Measurements from ENCODE around the gene PLK5.
"Not testable (repeated sequence)": the region's sequence is repeated elsewhere in the genome, so short reads cannot be mapped to it uniquely, and the experiment has no call there.

Gene PLK5

DNA sequence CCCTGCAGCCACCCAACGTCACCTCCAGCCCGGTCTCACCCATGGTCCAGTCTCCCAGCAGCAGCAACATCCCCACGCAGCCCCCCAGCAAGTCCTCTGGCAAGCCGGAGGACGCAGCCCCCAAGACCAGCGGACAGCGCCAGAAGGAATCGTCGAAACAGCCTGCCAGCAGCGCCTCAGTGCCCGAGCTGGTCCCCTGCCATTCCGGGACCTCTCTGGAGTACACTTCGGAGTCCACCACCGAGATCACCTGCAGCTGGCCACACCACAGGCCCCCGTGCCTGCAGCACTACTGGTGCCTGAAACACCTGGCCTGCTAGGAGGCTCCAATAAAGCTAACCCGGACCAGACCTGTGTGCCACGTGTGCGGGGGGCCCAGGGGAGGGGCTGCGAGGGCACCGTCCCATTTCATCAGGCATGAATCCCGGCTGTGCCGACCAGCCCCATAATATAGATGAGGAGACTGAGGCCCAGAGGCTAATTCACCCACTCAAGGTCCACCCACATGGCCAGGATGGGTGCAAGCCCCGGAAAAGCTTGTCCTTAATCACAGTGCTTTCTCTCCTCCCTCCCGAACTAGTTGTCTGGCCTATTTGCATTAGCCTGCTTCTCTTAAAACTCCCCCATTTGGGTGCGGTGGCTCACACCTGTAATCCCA, 26.2 kb upstream of the PLK5 start:
- Mint-ChIP-seq H3K9me3 (ENCODE audit: low read depth) (no peaks in the 10 kb centered on the region), H3K27me3 (peaks cover 2% of the 10 kb centered on the region), H3K4me3 (no peak overlapping the region), H3K27ac (no peak overlapping the region), H3K4me1 (ENCODE audit: low read depth) (peaks cover 2% of the 10 kb centered on the region), H3K36me3 (no peaks in the 10 kb centered on the region)

DNA sequence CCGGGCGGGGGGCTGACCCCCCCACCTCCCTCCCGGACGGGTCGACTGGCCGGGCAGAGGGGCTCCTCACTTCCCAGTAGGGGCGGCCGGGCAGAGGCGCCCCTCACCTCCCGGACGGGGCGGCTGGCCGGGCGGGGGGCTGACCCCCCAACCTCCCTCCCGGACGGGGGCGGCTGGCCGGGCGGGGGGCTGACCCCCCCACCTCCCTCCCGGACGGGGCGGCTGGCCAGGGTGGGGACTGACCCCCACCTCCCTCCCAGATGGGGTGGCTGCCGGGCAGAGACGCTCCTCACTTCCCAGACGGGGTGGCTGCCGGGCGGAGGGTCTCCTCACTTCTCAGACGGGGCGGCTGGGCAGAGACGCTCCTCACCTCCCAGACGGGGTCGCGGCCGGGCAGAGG, 24.6 kb upstream of the PLK5 start:
- H3K27ac Mint-ChIP-seq; H3K27me3 Mint-ChIP-seq; H3K36me3 Mint-ChIP-seq; H3K9me3 Mint-ChIP-seq (ENCODE audit: low read depth); H3K4me1 Mint-ChIP-seq (ENCODE audit: low read depth); H3K4me3 Mint-ChIP-seq: not testable (repeated sequence)

DNA sequence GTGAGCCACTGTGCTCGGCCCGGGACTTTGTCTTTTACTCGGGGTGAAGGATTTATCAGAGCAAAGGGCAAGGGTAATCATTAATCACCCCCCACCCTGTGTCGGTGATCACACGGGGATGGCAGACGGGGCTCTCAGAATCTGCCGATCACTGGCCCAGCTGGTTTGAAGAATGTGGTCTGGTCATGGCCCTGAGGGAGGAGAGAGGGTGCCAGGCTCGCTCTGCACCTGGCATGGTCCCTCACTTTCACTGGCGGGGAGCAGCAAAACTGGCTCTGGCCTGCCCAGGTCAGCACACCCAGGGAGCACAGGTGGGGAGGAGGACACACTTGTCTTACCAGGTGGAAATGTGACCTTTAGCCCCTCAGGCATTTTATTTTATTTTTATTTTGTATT, 22.7 kb upstream of the PLK5 start:
- Mint-ChIP-seq H3K36me3 (no peaks in the 10 kb centered on the region), H3K27me3 (peaks cover 6% of the 10 kb centered on the region), H3K4me1 (ENCODE audit: low read depth) (peaks cover 8% of the 10 kb centered on the region), H3K4me3 (no peak overlapping the region), H3K9me3 (ENCODE audit: low read depth) (no peaks in the 10 kb centered on the region), H3K27ac (no peak overlapping the region)

DNA sequence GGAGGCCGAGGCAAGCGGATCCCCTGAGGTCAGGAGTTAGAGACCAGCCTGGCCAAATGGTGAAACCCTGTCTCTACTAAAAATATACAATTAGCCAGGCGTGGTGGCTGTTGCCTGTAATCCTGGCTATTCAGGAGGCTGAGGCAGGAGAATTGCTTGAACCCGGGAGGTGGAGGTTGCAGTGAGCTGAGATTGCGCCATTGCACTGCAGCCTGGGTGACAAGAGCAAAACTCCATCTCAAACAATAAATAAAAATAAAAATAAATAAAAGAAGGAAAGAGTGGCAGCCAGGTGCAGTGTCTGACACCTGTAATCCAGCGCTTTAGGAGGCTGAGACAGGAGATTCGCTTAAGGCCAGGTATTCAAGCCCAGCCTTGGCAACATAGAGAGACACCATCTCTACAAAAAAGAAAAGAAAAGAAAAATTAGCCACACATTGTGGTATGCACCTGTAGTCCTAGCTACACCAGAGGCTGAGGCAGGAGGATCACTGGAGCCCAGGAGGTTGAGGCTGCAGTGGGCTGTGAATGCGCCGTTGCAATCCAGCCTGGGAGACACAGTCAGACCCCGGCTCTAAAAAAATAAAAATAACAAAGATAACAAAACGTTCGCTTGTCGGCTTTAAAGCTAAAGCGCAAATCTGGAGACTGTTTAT, 21.3 kb upstream of the PLK5 start:
- Mint-ChIP-seq H3K36me3 (no peaks in the 10 kb centered on the region), H3K4me1 (ENCODE audit: low read depth) (peaks cover 9% of the 10 kb centered on the region), H3K4me3 (no peak overlapping the region), H3K27ac (no peak overlapping the region), H3K9me3 (ENCODE audit: low read depth) (no peaks in the 10 kb centered on the region), H3K27me3 (peaks cover 6% of the 10 kb centered on the region)

DNA sequence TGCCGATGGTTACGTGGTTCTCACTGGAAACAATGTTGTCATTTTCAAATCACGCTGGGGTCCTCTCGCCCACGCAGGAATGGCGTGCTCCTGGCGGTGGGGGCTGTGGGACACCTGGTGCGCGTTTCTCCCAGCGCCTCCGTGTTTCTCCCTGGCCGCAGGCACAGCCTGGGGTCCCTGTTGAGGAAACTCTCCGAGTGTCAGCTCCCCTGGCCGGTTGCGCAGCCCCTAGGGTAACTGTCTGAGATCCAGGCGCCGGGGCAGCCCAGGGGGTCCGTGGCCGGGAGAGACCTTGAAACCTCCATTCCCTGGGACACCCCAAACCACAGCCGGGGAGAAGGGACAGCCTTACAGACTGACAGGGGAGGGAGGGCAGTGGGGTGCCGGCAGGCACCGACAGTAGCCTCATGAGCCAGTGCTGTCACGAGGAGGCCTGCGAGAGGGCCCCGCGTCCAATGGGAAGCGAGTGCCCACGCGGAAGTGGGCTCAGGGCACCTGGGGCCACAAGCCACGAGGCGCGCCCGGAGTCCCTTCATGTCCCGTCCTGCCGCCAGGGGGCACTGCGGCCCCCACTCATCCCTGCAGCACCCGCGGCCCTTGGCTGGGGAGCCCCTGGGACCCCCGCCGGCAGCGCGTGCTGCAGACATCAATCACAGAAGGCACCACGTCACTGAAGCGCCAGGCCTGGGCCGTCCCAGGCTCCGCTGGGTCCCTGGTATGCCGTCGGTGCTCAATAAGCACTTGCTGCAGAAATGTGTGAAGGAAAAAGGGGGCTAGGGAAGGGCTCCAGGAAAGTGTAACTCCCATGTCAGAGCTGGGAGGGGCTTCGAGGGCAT, 20.6 kb upstream of the PLK5 start:
- Mint-ChIP-seq H3K9me3 (ENCODE audit: low read depth) (no peaks in the 10 kb centered on the region), H3K36me3 (no peaks in the 10 kb centered on the region), H3K27ac (no peak overlapping the region), H3K4me1 (ENCODE audit: low read depth) (peaks cover 14% of the 10 kb centered on the region), H3K27me3 (peaks cover 6% of the 10 kb centered on the region), H3K4me3 (no peak overlapping the region)

DNA sequence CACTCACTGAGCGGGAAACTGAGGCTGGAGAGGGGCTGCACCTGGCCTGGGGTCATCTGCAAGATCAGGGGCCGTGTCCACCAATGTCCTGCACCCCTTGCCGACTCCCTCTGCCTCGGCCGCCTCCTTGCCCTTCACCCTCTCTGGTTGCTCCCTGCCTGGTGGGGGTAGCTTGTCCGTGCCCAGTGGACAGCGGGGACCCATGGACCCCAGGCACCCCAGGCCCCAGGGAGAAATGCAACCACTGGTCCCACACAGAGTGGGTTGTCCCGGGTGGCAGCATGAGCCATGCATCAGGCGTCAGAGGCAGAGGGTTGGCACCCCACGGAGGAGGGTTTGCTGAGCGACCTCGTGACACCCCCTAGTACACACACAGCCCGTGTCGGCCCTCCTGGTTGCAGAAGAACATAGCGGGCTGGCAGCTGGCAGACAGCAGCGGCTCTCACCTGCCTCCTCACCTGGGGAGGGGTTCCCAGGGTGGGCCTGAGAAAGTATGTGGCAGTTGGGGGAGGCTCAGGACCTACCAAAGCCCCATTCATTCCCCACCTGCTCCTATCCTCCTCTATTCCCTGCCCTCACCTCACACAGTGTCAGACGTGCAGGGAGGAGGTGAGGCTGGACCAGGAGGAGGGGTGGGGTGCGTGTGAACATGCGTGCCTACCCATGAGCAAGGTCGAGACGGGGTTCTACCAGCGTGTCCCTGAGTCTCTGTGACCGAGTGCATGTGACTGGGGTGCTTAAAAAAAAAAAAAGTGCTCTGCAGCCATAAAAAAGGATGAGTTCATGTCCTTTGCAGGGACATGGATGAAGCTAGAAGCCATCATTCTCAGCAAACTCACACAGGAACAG, 19.7 kb upstream of the PLK5 start:
- no peak overlapping the region for H3K4me3 Mint-ChIP-seq
- H3K27me3 Mint-ChIP-seq, result peaks cover 6% of the 10 kb centered on the region
- no peak overlapping the region for H3K27ac Mint-ChIP-seq
- no peaks in the 10 kb centered on the region for H3K9me3 Mint-ChIP-seq (ENCODE audit: low read depth)
- H3K4me1 Mint-ChIP-seq (ENCODE audit: low read depth), result peaks cover 17% of the 10 kb centered on the region
- H3K36me3 Mint-ChIP-seq, result no peaks in the 10 kb centered on the region

DNA sequence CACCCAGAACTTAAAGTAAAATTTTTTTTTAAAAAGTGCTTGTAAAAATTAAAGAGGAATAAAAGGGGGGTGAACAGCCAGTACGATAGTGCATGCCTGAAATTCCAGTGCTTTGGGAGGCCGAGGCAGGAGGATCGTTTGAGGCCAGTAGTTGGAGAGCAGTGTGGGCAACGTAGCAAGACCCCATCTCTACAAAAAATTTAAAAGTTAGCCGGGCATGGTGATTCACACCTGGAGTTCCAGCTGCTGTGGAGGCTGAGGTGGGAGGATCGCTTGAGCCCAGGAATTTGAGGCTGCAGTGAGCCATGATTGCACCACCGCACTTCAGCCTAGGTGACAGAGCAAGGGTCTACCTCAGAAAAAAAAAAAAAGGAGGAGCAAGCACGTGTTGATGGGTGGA, 18.9 kb upstream of the PLK5 start:
- peaks cover 20% of the 10 kb centered on the region for H3K4me1 Mint-ChIP-seq (ENCODE audit: low read depth)
- H3K27ac Mint-ChIP-seq, result no peak overlapping the region
- no peaks in the 10 kb centered on the region for H3K9me3 Mint-ChIP-seq (ENCODE audit: low read depth)
- no peaks in the 10 kb centered on the region for H3K36me3 Mint-ChIP-seq
- H3K4me3 Mint-ChIP-seq, result no peak overlapping the region
- H3K27me3 Mint-ChIP-seq, result peaks cover 6% of the 10 kb centered on the region

DNA sequence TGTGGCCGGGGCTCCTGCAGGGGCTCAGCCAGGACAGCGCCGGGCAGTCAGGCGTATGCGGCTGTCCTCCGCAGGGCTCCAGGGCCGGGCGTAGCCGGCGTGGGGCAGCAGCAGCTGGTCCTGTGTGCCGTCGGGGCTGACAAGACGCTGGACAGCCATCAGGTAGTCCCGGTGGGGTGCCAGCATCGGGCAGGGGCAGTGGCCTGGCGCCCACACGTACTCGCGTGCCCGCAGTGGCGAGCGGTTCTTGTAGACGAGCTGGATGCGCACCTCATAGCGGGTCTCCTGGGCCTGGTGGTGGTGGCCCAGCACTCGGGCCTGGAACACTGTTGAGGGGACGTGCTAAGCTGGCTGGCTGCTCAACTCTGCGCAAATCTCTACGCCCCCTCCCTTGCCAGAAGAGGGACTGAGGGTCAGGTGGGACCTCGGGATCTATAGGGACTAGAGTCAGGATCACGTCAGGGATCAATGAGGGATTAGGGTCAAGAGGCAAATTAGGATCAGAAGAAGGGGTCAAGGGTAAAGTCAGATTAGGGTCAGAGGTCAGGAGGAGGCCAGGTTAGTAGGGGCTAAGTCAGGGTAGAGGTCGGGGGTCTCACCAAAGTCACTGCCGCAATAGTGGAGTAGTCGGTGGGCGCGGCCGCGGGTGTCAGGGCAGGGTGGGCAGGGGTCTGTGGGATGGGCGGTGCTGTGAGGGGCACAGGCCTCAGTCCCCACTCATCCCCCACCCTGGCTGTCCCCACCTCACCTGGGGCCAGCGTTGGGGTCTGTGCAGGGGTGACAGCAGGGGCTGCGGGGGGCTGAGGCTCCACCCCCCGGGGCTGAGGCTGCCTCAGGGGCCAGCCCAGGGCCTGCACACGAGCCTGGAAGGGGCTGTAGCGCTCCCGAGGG, 17.6 kb upstream of the PLK5 start:
- Mint-ChIP-seq H3K36me3 (no peaks in the 10 kb centered on the region), H3K4me1 (ENCODE audit: low read depth) (peaks cover 26% of the 10 kb centered on the region), H3K4me3 (no peak overlapping the region), H3K27ac (no peak overlapping the region), H3K9me3 (ENCODE audit: low read depth) (no peaks in the 10 kb centered on the region), H3K27me3 (peaks cover 6% of the 10 kb centered on the region)

DNA sequence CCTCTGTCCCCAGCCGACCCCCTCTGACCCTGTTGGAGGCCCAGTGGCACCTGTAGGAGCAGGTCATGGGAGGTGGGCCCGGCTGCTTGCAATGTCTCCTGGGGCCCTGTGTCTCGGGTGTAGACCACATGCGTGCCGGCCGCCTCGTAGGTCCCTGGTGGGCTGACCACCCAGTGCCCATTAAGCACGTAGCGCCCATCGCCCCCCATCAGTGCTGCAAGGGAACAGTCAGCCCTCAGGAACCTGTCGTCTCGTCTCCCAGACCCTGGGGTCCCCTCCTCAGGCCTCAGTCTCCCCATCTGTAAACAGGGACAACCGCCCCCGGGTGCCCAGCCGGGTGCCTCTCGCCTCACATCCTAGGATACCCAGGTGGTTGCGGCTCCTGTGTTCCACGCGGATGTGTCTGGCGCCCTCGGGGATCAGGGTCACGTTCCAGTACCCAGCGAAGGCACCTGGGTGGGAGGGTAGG, 16.7 kb upstream of the PLK5 start:
- peaks cover 27% of the 10 kb centered on the region for H3K4me1 Mint-ChIP-seq (ENCODE audit: low read depth)
- H3K9me3 Mint-ChIP-seq (ENCODE audit: low read depth), result no peaks in the 10 kb centered on the region
- peaks cover 6% of the 10 kb centered on the region for H3K27me3 Mint-ChIP-seq
- no peak overlapping the region for H3K27ac Mint-ChIP-seq
- no peak overlapping the region for H3K4me3 Mint-ChIP-seq
- H3K36me3 Mint-ChIP-seq, result no peaks in the 10 kb centered on the region

DNA sequence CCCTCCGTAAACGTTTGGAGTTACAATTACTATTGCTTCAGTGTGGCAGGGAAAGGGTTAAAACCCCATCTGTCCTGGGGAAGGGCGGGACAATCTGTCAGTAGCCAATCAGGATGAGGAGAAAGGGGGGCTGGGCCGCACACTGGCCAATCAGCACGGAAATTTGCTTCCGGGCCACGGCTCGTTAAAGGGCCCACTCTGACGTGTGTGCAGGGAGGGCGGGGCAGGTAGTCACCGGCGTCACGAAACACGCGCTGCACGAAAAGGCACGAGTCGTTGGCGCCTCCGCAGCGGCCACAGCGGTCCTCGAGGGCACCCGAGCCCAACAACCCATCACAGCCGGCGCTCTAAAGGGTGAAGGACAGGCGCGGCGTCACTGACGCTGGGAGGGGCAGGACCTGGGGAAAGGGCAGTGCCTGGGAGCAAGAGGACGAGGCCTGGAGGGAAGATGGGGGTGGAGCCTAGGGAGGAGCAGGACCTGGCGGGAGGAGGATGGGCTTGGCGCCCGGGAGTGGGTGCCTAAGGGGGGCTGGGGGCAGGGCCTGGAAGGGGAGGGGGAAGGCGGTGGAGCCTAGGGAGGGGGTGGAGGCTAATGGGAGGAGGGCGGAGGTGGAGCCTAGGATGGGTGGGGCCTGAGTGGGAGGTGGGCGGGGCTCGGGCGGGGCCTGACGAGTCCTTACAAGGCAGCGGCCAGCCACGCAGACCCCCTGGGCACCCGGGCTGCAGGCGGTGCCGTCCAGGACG, 15.9 kb upstream of the PLK5 start:
- H3K9me3 Mint-ChIP-seq (ENCODE audit: low read depth), result no peaks in the 10 kb centered on the region
- no peaks in the 10 kb centered on the region for H3K36me3 Mint-ChIP-seq
- peak overlapping the region; percentile 87 for H3K27ac Mint-ChIP-seq
- peaks cover 2% of the 10 kb centered on the region for H3K27me3 Mint-ChIP-seq
- H3K4me1 Mint-ChIP-seq (ENCODE audit: low read depth), result peaks cover 27% of the 10 kb centered on the region
- peak overlapping the region; percentile 89 for H3K4me3 Mint-ChIP-seq

DNA sequence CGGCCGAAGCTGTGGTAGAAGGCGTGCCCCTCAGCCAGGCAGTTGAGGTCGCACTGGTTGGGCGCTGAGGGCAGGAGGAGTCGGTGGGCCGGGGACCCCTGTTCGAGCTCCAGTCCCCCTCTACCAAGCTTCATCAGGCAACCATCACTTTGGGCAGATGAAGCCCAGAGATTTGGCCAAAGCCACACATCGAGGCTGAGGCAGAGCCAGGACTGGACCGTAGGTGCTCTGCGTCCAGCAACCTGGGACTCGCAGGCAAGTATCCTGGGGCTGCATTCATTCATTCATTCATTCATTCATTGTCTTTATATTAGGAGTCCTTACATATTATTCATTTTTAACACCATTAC, 15.4 kb upstream of the PLK5 start:
- peaks cover 27% of the 10 kb centered on the region for H3K4me1 Mint-ChIP-seq (ENCODE audit: low read depth)
- H3K27ac Mint-ChIP-seq, result no peak overlapping the region
- H3K9me3 Mint-ChIP-seq (ENCODE audit: low read depth), result no peaks in the 10 kb centered on the region
- H3K27me3 Mint-ChIP-seq, result peaks cover 2% of the 10 kb centered on the region
- H3K36me3 Mint-ChIP-seq, result no peaks in the 10 kb centered on the region
- H3K4me3 Mint-ChIP-seq, result no peak overlapping the region

DNA sequence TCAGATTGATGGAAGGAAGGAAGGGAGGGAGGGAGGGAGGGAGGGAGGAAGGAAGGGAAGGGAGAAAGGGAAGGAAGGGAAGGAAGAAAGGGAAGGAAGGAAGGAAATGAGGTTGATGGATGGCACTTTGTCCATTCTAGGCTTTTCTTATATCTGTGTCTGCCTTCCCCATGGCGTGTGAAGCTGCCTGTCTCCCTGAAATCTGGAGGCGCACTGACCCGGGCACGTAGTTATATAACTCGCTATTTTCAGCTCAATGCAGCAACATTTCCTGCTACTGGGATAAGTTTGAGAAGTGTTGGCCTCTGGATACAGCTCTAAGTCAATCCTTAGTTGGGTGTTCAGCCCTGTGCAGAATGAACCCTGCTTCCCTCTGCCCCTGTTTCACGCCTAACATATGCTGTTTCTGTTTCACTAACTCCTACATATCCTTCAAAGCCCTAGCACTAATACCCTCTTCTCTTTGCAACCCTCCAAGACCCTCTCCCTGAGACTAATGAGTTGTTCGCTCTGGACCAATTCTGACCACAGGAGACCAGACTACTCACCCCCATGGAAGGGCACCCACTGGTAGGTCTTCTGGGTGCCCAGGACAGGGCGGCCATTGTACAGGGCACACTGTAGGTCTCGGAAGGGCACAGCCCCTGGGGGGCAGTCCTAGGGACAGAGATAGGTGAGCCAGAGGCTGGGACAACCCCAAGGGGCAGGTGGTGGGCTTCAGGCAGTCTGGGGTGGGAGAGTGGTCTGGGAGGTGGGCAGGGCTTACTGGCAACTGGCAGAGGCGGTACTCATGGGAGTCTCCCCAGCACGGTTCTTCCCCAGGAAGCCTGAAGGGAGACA, 14.1 kb upstream of the PLK5 start:
- Mint-ChIP-seq H3K27me3 (no peaks in the 10 kb centered on the region), H3K4me1 (ENCODE audit: low read depth) (peaks cover 24% of the 10 kb centered on the region), H3K4me3 (no peak overlapping the region), H3K36me3 (no peaks in the 10 kb centered on the region), H3K27ac (no peak overlapping the region), H3K9me3 (ENCODE audit: low read depth) (no peaks in the 10 kb centered on the region)

DNA sequence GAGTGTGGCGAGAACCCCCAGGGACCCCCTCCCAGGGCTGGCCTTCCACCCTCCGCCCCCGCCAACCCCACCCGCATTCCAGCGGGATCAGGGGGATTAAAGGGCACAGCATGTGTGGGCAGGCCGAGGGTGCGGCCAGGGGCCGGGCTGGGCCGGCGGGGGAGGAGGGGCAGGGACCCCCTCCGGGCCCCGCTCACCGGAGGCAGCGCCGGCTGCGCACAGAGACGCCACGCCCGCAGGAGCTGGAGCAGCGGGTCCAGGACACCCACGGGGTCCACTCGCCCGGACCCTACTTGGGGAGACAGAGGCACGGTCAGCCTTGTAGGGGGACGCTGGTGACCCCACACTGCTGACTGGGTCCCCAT, 13.5 kb upstream of the PLK5 start:
- Mint-ChIP-seq H3K4me3 (no peak overlapping the region), H3K36me3 (no peaks in the 10 kb centered on the region), H3K4me1 (ENCODE audit: low read depth) (peaks cover 24% of the 10 kb centered on the region), H3K27me3 (no peaks in the 10 kb centered on the region), H3K27ac (no peak overlapping the region), H3K9me3 (ENCODE audit: low read depth) (no peaks in the 10 kb centered on the region)

All from activated naive CD8-positive, alpha-beta T cell (primary cell).